IMR-90 (cell line): ENCODE measurements around the gene ZBTB8A. TPM values are rescaled to one million over a fixed set of nuclear protein-coding genes. Genes with fewer than 3 reads are reported as not detected.

Experiments used
- ATAC-seq: fragments of 200-7000 bp; cut with Tn5 transposase; 2 replicates; pipeline ENCODE4 v1.9.1; 2020; ENCODE audit warnings: low read depth, mild to moderate bottlenecking, moderate library complexity
- BruUV-seq: library from RNA; stranded (reverse); fragments of 400-500 nt; replicated peaks from 2 replicates; lab custom pipeline; 2021; lab: Mats Ljungman, UMichigan
- CTCF ChIA-PET: fragments of 300-600 bp; formaldehyde crosslinking; extraction: SDS; loops from one replicate; lab custom pipeline; 2021; ENCODE audit warnings: antibody characterized with exemption; lab: Yijun Ruan, JAX
- POLR2A ChIA-PET: fragments of 300-600 bp; sonication (Branson Sonifier 250); formaldehyde crosslinking; loops from one replicate; lab custom pipeline; 2022; ENCODE audit warnings: antibody characterized with exemption; ENCODE audit not compliant: unreplicated experiment; lab: Charles Lee
- DNase-seq: peaks from one replicate; pipeline ENCODE4 v3.0.0; 2013
- H2AFZ ChIP-seq: replicated peaks from 2 replicates; pipeline ENCODE3; 2013; ENCODE audit warnings: low read length, mild to moderate bottlenecking; ENCODE audit not compliant: poor library complexity
- H2AK5ac ChIP-seq: 2 replicates; pipeline ENCODE4 v1.6.1; 2013; ENCODE audit warnings: low read depth, low read length, inconsistent platforms
- H2AK9ac ChIP-seq: replicated peaks from 2 replicates; pipeline ENCODE3; 2013; ENCODE audit warnings: mild to moderate bottlenecking, low read depth, low read length, moderate library complexity; ENCODE audit not compliant: poor library complexity
- H2BK120ac ChIP-seq: 2 replicates; pipeline ENCODE4 v1.6.1; 2013; ENCODE audit warnings: low read depth, low read length, inconsistent platforms
- H2BK15ac ChIP-seq: 3 replicates; pipeline ENCODE4 v1.6.1; 2013; ENCODE audit warnings: low read depth, low read length, inconsistent platforms
- H2BK20ac ChIP-seq: 2 replicates; pipeline ENCODE4 v1.6.1; 2013; ENCODE audit warnings: low read depth, mild to moderate bottlenecking, inconsistent platforms, low read length, moderate library complexity
- H2BK5ac ChIP-seq: 2 replicates; pipeline ENCODE4 v1.6.1; 2013; ENCODE audit warnings: mild to moderate bottlenecking, low read depth, low read length, inconsistent platforms; ENCODE audit not compliant: poor library complexity, severe bottlenecking
- H3K14ac ChIP-seq: replicated peaks from 2 replicates; pipeline ENCODE4 v1.6.1; 2013; ENCODE audit warnings: low read depth, low read length, inconsistent platforms
- H3K18ac ChIP-seq: 2 replicates; pipeline ENCODE4 v1.6.1; 2013; ENCODE audit warnings: low read depth, low read length, control low read depth
- H3K23ac ChIP-seq: 2 replicates; pipeline ENCODE4 v1.6.1; 2013; ENCODE audit warnings: low read depth, low read length, inconsistent platforms
- H3K27ac ChIP-seq: 2 replicates; pipeline ENCODE4 v1.5.1; 2013; ENCODE audit warnings: mild to moderate bottlenecking, control low read depth, low read length; ENCODE audit not compliant: insufficient read depth
- H3K27me3 ChIP-seq: 2 replicates; pipeline ENCODE4 v1.6.1; 2013; ENCODE audit warnings: low read length; ENCODE audit not compliant: control insufficient read depth, insufficient read depth
- H3K36me3 ChIP-seq: 2 replicates; pipeline ENCODE4 v1.6.1; 2013; ENCODE audit warnings: low read length, mixed read lengths; ENCODE audit not compliant: control insufficient read depth, insufficient read depth
- H3K4ac ChIP-seq: 2 replicates; pipeline ENCODE4 v1.6.1; 2013; ENCODE audit warnings: low read depth, low read length, inconsistent platforms
- H3K4me1 ChIP-seq: 2 replicates; pipeline ENCODE4 v1.6.1; 2013; ENCODE audit warnings: low read length, mixed read lengths; ENCODE audit not compliant: control insufficient read depth, insufficient read depth
- H3K4me2 ChIP-seq: 2 replicates; pipeline ENCODE4 v1.6.1; 2013; ENCODE audit warnings: low read depth, mild to moderate bottlenecking, control low read depth, low read length, moderate library complexity
- H3K4me3 ChIP-seq: 2 replicates; pipeline ENCODE4 v1.5.1; 2013; ENCODE audit warnings: low read depth, mild to moderate bottlenecking, control low read depth, low read length, moderate library complexity; ENCODE audit not compliant: insufficient read depth
- H3K56ac ChIP-seq: 2 replicates; pipeline ENCODE4 v1.6.1; 2013; ENCODE audit warnings: low read length, inconsistent platforms; ENCODE audit not compliant: insufficient read depth; ENCODE audit errors: extremely low read depth
- H3K79me1 ChIP-seq, 2 experiments: 2 replicates each; pipeline ENCODE4 v1.6.1; 2013; ENCODE audit warnings: low read length in 2 of 2, inconsistent platforms in 1 of 2, low read depth in 1 of 2
- H3K9ac ChIP-seq: 2 replicates; pipeline ENCODE4 v1.6.1; 2013; ENCODE audit warnings: low read depth, low read length, control low read depth
- H3K9me1 ChIP-seq: 2 replicates; pipeline ENCODE4 v1.6.1; 2013; ENCODE audit warnings: low read length, inconsistent platforms; ENCODE audit not compliant: insufficient read depth
- H3K9me3 ChIP-seq: 2 replicates; pipeline ENCODE4 v1.6.1; 2013; ENCODE audit warnings: low read length; ENCODE audit not compliant: control insufficient read depth, insufficient read depth
- H4K20me1 ChIP-seq: 2 replicates; pipeline ENCODE4 v1.6.1; 2013; ENCODE audit warnings: low read length, inconsistent platforms; ENCODE audit not compliant: insufficient read depth
- H4K5ac ChIP-seq: 2 replicates; pipeline ENCODE4 v1.6.1; 2013; ENCODE audit warnings: mild to moderate bottlenecking, low read depth, low read length, control low read depth
- H4K8ac ChIP-seq, 2 experiments: 2 replicates each; pipeline ENCODE4 v1.6.1; 2013; ENCODE audit warnings: low read depth in 2 of 2, low read length in 2 of 2, control low read depth in 1 of 2, inconsistent platforms in 1 of 2
- H4K91ac ChIP-seq: 2 replicates; pipeline ENCODE4 v1.6.1; 2013; ENCODE audit warnings: low read depth, low read length, inconsistent platforms; ENCODE audit not compliant: insufficient read depth
- CHD1 ChIP-seq: IDR thresholded peaks from 2 replicates; pipeline ENCODE4 v1.6.1; 2012; ENCODE audit warnings: low read depth, low read length, improper control_type of control experiment
- ELK1 ChIP-seq: fragments of 150-350 bp; IDR thresholded peaks from 2 replicates; pipeline ENCODE4 v1.6.1; 2016; ENCODE audit warnings: low read depth, mild to moderate bottlenecking, low read length, moderate library complexity, borderline replicate concordance
- NFE2L2 ChIP-seq: fragments of 150-350 bp; IDR thresholded peaks from 2 replicates; pipeline ENCODE4 v1.6.1; 2016; ENCODE audit warnings: low read depth, mild to moderate bottlenecking, low read length
- POLR2A ChIP-seq: IDR thresholded peaks from 2 replicates; pipeline ENCODE4 v1.6.1; 2012; ENCODE audit warnings: mild to moderate bottlenecking, low read depth, low read length
- RAD21 ChIP-seq: IDR thresholded peaks from 2 replicates; pipeline ENCODE4 v1.6.1; 2012; ENCODE audit warnings: low read length, improper control_type of control experiment
- SMC3 ChIP-seq: fragments of 150-350 bp; IDR thresholded peaks from 2 replicates; pipeline ENCODE4 v1.6.1; 2016; ENCODE audit warnings: low read depth, mild to moderate bottlenecking, antibody characterized with exemption, low read length, moderate library complexity
- USF2 ChIP-seq: fragments of 150-350 bp; IDR thresholded peaks from 2 replicates; pipeline ENCODE4 v1.6.1; 2017; ENCODE audit warnings: mild to moderate bottlenecking, antibody characterized with exemption, low read length, low read depth
- WGBS, 2 experiments: methylation state at CpG; one replicate each; pipeline versions ENCODE4 v1.1.5 to v1.1.7; 2013; ENCODE audit warnings: missing lambda C conversion rate in 2 of 2; ENCODE audit not compliant: insufficient read length in 1 of 2; ENCODE audit errors: extremely low coverage in 2 of 2; 5-methylcytosine and 5-hydroxymethylcytosine counted together
- dilution Hi-C: fragments of 300-500 bp; cut with HindIII; formaldehyde crosslinking; loops from one replicate; pipeline ENCODE4 v1.14.3; 2018; ENCODE audit warnings: low sequenced_read_pairs; ENCODE audit not compliant: unreplicated experiment
- in situ Hi-C: fragments of 300-500 bp; cut with MboI; formaldehyde crosslinking; loops from 3 replicates; pipeline ENCODE4 v1.14.3; 2019; ENCODE audit warnings: low sequenced_read_pairs, inconsistent platforms, mixed read lengths
- intact Hi-C: fragments of 100-400 bp; cut with micrococcal nuclease; formaldehyde crosslinking; loops from 2 replicates; pipeline ENCODE4 v1.10.0; 2022
- polyA plus RNA-seq, 3 experiments: library from polyadenylated mRNA; depleted of rRNA; stranded (reverse); fragments of >200 nt; gene quantifications; 2 replicates each; pipeline ENCODE4 v1.2.3, GENCODE V29; 2012; ENCODE audit warnings: low replicate concordance in 1 of 3
- total RNA-seq: library from RNA; depleted of rRNA; stranded (reverse); fragments of >200 nt; gene quantifications from 2 replicates; pipeline ENCODE4 v1.2.3, GENCODE V29; 2012

The ZBTB8A gene
- total and polyA plus RNA-seq, 2 of the 4 experiments (the other 2 are of a cell fraction): 2.1 to 6.1 TPM

- TF ChIP-seq NFE2L2: no peak
Observed at GRCh38 chr1:32606565-32607371, 67.5 kb downstream of the ZBTB8A start (continued).

DNA sequence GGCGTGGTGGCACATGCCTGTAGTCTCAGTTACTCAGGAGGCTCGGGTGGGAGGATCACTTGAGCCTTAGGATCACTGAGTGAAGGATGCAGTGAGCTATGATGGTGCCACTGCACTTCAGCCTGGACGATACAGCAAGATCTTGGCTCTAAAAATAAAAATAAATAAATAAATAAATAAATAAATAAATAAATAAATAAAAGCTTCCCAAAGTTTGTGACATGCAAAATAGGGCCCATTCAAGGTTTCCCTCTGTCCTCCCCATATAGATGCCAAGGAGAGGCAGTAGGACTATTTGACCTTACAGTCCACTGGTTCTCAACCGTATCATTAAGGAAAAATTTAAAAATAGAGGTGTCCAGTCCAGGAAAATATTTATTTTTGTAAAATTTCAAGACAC, 70.0 kb downstream of the ZBTB8A start:
- H2BK15ac ChIP-seq: no peak overlapping the region
- DNase-seq (no peak), ATAC-seq (no peak)
- no peak overlapping the region for H2AK5ac ChIP-seq
- H3K18ac ChIP-seq: no peak overlapping the region
- H4K8ac ChIP-seq: no peak overlapping the region
- 100% methylated on average over 1 of the region's 4 CpGs; no CpG with 5 or more reads in 1 of the 2 experiments for WGBS, 2 experiments
- no peak overlapping the region for H2BK120ac ChIP-seq
- H3K9ac ChIP-seq: no peak overlapping the region
- peaks cover 3% of the 10 kb centered on the region; the same call in 1 of the 2 replicates for H3K36me3 ChIP-seq
- H3K4ac ChIP-seq: no peak overlapping the region
- ChIA-PET CTCF (interaction anchor here (0.7 kb wide), 1 partner anchor 27 kb away, joined by 3 read pairs; no protein-coding TSS in a partner anchor), POLR2A (no interaction called here)
- H3K56ac ChIP-seq: no peak overlapping the region
- no peaks in the 10 kb centered on the region for H3K9me3 ChIP-seq
- in situ Hi-C loops: no loop called here
- peaks cover 0 to 4% of the 10 kb centered on the region in 2 experiments; a peak in 1 of 4 replicates for H3K79me1 ChIP-seq
- no peaks in the 10 kb centered on the region for H3K9me1 ChIP-seq
- no peaks in the 10 kb centered on the region for H3K27me3 ChIP-seq
- no peak overlapping the region for H3K4me3 ChIP-seq
- H3K4me1 ChIP-seq: no peaks in the 10 kb centered on the region
- H2AK9ac ChIP-seq: no peak overlapping the region
- no peak overlapping the region for H3K27ac ChIP-seq
- H2BK5ac ChIP-seq: no peak overlapping the region
- no peak overlapping the region for H4K5ac ChIP-seq
- TF ChIP-seq RAD21 (no peak), CHD1 (no peak), SMC3 (no peak), POLR2A (no peak), ELK1 (no peak), USF2 (no peak)
- no peak overlapping the region for H4K91ac ChIP-seq
- H3K14ac ChIP-seq: no peak overlapping the region
- no peaks in the 10 kb centered on the region for H4K20me1 ChIP-seq
- dilution Hi-C loops: no loop called here
- no peak overlapping the region for H3K23ac ChIP-seq
- H3K4me2 ChIP-seq: no peak overlapping the region
- H2BK20ac ChIP-seq: no peak overlapping the region
- BruUV-seq: no TSS peak
- intact Hi-C loops: no loop called here
- H2AFZ ChIP-seq: no peak overlapping the region
